Skeletal muscle satellite cell (primary cell): Measurements from ENCODE around the gene SEL1L.
"Not testable (repeated sequence)": the region's sequence is repeated elsewhere in the genome, so short reads cannot be mapped to it uniquely, and the experiment has no call there.

Experiments used
- H3K27me3 ChIP-seq: 2 replicates; pipeline ENCODE4 v1.7.0; 2013; ENCODE audit warnings: low read length; ENCODE audit not compliant: control insufficient read depth, insufficient read depth
- H3K36me3 ChIP-seq: 2 replicates; pipeline ENCODE4 v1.7.0; 2013; ENCODE audit warnings: mild to moderate bottlenecking, control low read depth, low read length; ENCODE audit not compliant: insufficient read depth
- H3K4me1 ChIP-seq: 2 replicates; pipeline ENCODE4 v1.7.0; 2013; ENCODE audit warnings: low read length; ENCODE audit not compliant: control insufficient read depth, insufficient read depth
- H3K4me2 ChIP-seq: 2 replicates; pipeline ENCODE4 v1.7.0; 2013; ENCODE audit warnings: mild to moderate bottlenecking, low read length
- H3K4me3 ChIP-seq: 2 replicates; pipeline ENCODE4 v1.7.0; 2013; ENCODE audit warnings: low read length
- H3K9ac ChIP-seq: 2 replicates; pipeline ENCODE4 v1.7.0; 2013; ENCODE audit warnings: mild to moderate bottlenecking, low read depth, low read length, moderate library complexity
- H3K9me3 ChIP-seq: replicated peaks from 2 replicates; pipeline ENCODE4 v1.7.0; 2013; ENCODE audit warnings: mild to moderate bottlenecking, control low read depth, low read length

The SEL1L gene

DNA sequence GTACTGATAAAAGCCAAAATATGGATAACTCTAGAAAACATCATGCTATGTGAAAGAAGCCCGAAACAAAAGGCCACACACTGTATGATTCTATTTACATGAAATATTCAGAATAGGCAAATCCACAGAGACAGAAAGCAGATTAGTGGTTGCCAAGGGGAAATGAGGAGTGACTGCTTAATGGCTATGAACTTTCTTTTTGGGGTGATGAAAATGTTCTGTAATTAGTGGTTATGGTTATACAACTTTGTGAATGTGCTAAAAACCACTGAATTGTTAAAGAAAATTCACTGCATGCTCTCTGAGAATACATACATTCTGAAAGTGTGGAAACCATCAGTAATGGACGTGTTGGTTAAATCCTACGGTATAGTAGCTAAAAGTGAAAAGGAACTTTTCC is 93.6 kb downstream of the SEL1L start:
- Histone ChIP-seq H3K4me3 (no peak overlapping the region), H3K36me3 (no peaks in the 10 kb centered on the region), H3K4me1 (peaks cover 13% of the 10 kb centered on the region), H3K9me3 (no peaks in the 10 kb centered on the region), H3K9ac (no peak overlapping the region), H3K4me2 (no peak overlapping the region), H3K27me3 (peaks cover 81% of the 10 kb centered on the region)

DNA sequence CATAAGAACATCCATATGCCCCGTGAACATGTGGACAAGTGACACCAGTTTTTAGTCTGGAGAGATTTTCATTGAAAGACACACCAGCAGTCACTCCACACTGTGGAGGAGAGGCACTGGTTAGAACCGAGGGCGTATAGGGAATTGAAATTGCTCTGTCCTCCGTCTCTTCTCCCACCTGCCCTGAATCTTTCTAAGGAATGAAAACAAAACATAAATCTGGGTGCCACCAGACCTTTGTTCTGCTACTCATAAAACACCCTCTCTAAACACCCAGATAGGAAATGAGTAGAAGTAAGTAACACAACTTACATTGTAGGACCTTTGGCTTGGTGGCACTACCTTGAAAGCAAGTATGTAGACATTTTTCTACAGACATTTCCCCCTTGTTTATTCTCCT is 96.4 kb downstream of the SEL1L start:
- Histone ChIP-seq H3K9ac (no peak overlapping the region), H3K9me3 (no peaks in the 10 kb centered on the region), H3K4me2 (no peak overlapping the region), H3K36me3 (no peaks in the 10 kb centered on the region), H3K27me3 (peaks cover 88% of the 10 kb centered on the region), H3K4me1 (peaks cover 13% of the 10 kb centered on the region), H3K4me3 (no peak overlapping the region)

DNA sequence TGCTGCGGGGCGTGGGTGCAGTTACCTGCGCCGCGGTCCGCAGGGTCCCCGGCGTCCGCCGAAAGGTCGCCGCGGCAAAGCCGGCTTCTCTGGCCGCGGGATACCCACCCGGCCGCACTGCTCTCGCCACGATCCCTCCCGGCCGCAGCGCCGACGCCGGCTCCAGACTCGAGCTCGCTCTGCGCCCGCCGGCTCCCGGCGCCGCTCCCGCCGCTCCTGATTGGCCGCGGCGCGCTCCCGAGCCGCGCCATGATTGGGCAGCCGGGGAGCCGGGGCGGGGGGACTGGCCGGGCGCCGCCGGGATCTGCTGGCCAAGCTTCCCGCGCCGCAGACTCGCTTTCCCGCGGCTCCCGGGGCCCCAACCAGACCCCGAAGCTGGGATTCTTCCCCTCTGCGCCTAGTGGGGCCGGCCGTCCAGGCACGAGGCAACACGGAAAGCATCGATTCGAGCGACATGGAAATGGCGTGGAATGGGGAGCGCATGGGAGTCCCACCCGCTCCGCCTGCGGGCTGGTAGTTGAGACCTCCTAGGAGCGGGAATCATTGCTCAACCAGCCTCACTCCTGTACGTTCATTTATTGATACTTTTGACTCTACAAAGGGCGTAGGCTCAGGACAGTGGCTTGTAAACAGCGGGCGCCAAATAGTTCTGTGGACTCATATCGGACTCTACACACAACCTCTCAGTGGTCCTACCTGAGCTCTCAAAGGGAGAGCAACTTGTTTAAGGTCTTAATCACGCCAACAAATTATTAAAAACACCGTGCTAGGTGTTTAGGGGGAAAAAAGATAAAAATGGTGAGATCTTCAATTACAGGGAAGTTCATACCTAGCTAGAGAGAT is 97.1 kb downstream of the SEL1L start:
- H3K27me3 ChIP-seq = peaks cover 88% of the 10 kb centered on the region
- peak overlapping the region; percentile 73 for H3K4me3 ChIP-seq
- no peaks in the 10 kb centered on the region for H3K9me3 ChIP-seq
- H3K4me1 ChIP-seq = peaks cover 13% of the 10 kb centered on the region
- H3K4me2 ChIP-seq = peak overlapping the region; percentile 93
- H3K36me3 ChIP-seq = no peaks in the 10 kb centered on the region
- no peak overlapping the region for H3K9ac ChIP-seq

DNA sequence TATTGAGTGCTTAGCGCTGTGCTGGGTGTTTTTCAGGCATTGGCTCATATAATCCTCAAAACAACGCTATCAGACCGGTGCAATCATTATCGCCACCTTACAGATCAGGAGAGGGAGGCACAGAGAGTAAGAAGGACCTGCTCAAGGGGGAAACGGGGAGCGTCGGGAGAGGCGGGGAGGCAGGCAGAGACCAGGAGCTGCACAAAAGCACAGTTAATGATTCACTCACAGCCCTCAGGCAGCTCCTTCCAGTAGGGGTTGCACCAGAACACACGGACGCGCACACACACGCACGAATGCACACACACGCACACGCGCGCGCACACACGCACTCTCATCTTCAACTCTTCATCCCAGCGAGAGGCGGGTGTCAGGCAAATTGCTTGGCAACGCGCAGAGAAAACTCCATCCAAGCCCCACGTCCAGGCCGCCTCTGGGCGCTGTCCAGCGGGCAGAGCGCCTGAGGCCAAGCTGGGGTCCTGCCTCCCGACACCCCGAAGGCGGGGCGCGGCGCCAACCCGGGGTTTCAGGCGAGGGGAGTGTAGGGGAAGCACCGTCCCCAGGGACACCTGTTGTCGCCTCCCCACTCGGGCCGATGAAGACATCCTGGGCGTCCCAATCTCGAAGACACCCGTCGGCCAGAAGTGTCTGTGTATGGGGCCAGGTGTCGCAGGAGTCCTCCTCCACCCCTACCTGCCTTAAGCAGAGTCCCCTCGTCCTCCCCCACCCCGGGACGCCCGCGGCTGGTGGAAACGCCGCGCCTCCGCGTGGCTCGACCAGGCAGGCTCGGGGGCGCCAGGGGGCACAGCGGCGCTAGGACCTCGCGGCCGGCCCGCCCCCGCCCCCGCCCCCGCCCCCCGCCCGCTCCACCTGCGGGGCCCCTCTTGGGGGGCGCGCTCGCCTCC is 98.0 kb downstream of the SEL1L start:
- Histone ChIP-seq H3K9ac (no peak overlapping the region), H3K4me1 (peaks cover 13% of the 10 kb centered on the region), H3K27me3 (peaks cover 87% of the 10 kb centered on the region), H3K9me3 (no peaks in the 10 kb centered on the region), H3K36me3 (no peaks in the 10 kb centered on the region), H3K4me2 (peak overlapping the region; percentile 93), H3K4me3 (peak overlapping the region; percentile 73)

DNA sequence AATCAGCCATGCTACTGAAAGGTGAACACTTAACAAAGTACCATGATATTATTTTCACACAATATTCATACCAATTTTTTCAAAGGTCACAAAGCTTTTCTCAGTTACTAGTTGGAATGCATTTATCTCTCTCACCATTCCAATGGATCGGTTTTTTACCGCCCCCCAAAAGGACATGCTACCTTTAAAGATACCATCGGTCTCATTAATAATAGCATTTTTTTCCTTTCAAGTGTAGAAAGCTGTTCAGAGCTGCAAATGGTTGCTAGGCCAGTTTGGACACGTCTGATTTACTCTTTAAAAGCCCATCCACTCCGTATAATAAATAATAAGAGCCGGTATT is 98.6 kb downstream of the SEL1L start:
- Histone ChIP-seq H3K27me3 (peaks cover 86% of the 10 kb centered on the region), H3K9ac (no peak overlapping the region), H3K9me3 (no peaks in the 10 kb centered on the region)

DNA sequence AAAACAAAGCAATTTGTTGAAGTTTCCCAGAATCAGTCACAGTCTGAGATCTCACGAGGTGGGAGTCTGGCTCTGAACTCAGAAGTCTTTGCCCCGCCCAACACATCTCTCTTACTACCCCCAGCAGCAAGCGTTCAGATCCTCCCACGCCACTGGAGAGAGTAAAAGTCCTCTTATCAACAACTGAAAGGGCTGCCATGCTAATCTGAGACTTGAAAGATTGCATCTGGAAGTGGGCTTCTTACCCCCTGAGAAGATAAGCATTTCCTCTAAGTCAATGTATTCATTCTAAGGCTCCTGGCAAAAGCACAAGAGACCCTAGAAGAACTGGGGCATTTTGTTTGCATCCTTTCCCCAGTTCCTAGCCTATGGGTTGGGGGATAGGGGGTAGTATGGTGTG is 99.4 kb downstream of the SEL1L start:
- H3K4me1 ChIP-seq = peaks cover 13% of the 10 kb centered on the region
- no peak overlapping the region for H3K9ac ChIP-seq
- peaks cover 79% of the 10 kb centered on the region for H3K27me3 ChIP-seq
- H3K36me3 ChIP-seq = no peaks in the 10 kb centered on the region
- H3K4me3 ChIP-seq = no peak overlapping the region
- H3K9me3 ChIP-seq = no peaks in the 10 kb centered on the region
- H3K4me2 ChIP-seq = no peak overlapping the region

More for the DNA sequence above, 98.6 kb downstream of the SEL1L start:
- H3K4me3 ChIP-seq = no peak overlapping the region
- H3K4me1 ChIP-seq = peaks cover 13% of the 10 kb centered on the region
- peak overlapping the region; percentile 76 for H3K4me2 ChIP-seq
- H3K36me3 ChIP-seq = no peaks in the 10 kb centered on the region

DNA sequence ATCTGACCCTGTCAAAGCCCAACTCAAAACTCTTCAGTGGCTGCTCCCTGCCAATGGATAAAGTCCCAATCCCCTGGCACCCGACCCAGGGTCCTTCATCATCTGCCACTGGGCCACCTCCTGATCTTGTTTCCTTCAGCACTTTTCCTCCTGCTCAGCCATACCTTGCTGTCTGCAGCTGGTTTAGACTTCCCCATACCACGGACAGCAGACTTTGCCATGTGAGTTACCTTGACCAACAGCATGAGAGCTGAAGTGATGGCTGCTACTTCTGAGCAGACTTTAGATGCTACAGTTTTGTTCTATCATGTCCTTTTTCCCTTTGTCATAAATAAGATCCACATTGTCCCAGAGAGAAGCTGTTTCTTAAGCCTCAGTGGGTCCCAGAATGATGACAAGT is 100.3 kb downstream of the SEL1L start:
- no peak overlapping the region for H3K4me2 ChIP-seq
- no peak overlapping the region for H3K4me3 ChIP-seq
- H3K36me3 ChIP-seq = no peaks in the 10 kb centered on the region
- no peak overlapping the region for H3K9ac ChIP-seq
- peaks cover 13% of the 10 kb centered on the region for H3K4me1 ChIP-seq
- H3K9me3 ChIP-seq = no peaks in the 10 kb centered on the region
- H3K27me3 ChIP-seq = peaks cover 70% of the 10 kb centered on the region

DNA sequence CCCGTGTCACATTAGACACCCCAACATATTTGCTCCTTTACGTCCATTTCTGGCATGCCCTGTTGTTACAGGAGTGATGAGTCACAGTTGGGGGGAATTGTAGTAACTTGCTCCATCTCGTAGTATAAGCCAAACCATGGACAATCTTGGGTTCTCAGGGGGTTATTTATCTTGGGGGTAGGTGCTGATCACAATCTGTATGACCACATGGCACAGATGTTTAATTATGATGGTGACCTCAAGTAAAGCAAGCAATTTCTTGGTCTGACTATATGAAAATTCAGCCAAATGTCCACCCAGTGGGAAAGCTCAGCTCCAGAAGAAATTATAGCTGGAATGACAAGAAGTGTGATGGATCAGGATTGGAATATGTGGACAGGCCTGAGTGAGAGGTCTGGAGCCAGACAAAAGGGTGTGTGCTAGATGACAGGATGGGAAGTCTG is 101.4 kb downstream of the SEL1L start:
- Histone ChIP-seq H3K4me3 (no peak overlapping the region), H3K4me2 (no peak overlapping the region), H3K9ac (no peak overlapping the region), H3K36me3 (no peaks in the 10 kb centered on the region), H3K27me3 (peaks cover 66% of the 10 kb centered on the region), H3K4me1 (peaks cover 22% of the 10 kb centered on the region), H3K9me3 (no peaks in the 10 kb centered on the region)

DNA sequence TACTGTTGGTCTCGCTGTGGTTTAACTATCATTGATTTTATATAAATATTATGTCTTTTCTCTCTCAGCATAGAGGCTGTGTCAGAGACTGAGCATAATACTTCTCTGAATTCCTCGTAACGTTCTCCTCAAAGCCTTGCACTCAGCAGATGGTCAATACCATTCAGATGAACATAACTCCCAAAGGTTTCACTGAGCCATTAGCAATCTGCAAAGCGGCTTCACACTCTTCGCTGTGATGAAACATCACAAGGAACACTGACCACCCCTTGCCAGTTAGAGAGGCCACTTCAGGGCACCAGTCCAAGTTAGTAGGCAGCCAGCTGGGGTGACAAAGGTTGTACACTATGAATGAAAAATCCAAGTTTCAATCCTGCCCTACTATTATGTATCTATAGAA is 103.4 kb downstream of the SEL1L start:
- Histone ChIP-seq H3K4me2 (no peak overlapping the region), H3K36me3 (no peaks in the 10 kb centered on the region), H3K4me1 (peaks cover 13% of the 10 kb centered on the region)

DNA sequence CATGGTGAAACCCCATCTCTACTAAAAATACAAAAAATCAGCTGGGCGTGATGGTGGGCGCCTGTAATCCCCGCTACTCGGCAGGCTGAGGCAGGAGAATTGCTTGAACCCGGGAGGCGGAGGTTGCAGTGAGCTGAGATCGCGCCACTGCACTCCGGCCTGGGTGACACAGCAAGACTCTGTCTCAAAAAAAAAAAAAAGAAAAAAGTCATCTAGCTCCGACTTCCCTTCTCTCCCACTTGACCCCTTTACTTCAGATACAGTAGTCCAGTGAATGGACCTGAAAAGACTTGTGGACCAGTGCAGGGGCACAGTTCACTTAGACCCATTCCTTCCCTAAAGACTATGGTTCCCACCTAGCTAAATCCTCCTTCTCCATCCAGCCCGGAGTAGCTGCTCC is 103.9 kb downstream of the SEL1L start:
- H3K27me3 ChIP-seq = peaks cover 60% of the 10 kb centered on the region
- H3K36me3 ChIP-seq = not testable (repeated sequence)

More for the DNA sequence above, 103.4 kb downstream of the SEL1L start:
- Histone ChIP-seq H3K9me3 (no peaks in the 10 kb centered on the region), H3K27me3 (peaks cover 65% of the 10 kb centered on the region), H3K4me3 (no peak overlapping the region), H3K9ac (no peak overlapping the region)

DNA sequence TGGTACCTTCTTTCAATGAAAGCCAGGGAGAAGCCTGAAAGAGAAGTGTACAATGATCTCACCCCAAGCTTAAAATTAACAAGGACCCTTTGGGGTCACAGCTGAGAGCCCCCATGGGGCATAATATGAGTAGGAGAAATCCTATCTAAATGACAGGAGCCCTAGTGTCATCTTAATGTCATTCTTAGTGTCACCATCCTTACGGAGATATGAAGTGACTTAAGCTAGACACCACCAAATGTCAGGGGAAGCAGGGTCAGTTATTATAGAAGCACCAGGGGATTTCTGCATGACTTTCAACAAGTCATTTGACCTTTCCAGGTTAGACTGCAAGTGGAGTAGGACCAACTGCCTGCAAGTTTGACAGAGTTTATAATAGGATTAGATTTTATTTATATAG is 104.6 kb downstream of the SEL1L start:
- Histone ChIP-seq H3K4me2 (no peak overlapping the region), H3K9ac (no peak overlapping the region), H3K9me3 (no peaks in the 10 kb centered on the region), H3K4me3 (no peak overlapping the region), H3K27me3 (peaks cover 53% of the 10 kb centered on the region), H3K4me1 (peaks cover 12% of the 10 kb centered on the region), H3K36me3 (no peaks in the 10 kb centered on the region)

More for the DNA sequence above, 103.9 kb downstream of the SEL1L start:
- H3K4me3 ChIP-seq, H3K9me3 ChIP-seq, H3K4me2 ChIP-seq, H3K9ac ChIP-seq: not testable (repeated sequence)
- peaks cover 12% of the 10 kb centered on the region for H3K4me1 ChIP-seq
